HepG2 (cell line): Measurements from ENCODE around the gene GHRL. TPM values are rescaled to one million over a fixed set of nuclear protein-coding genes. Genes with fewer than 3 reads are reported as not detected.

Experiments used
- E2F5 ChIP-seq: sonication (generic); formaldehyde crosslinking; conservative IDR thresholded peaks from 2 replicates; pipeline ENCODE4 v1.4.0; 2020; ENCODE audit warnings: missing genetic modification reagents
- FOXA3 ChIP-seq: IDR thresholded peaks from 2 replicates; pipeline ENCODE4 v1.6.1; 2016; ENCODE audit warnings: missing genetic modification reagents, missing compliant biosample characterization
- GPBP1L1 ChIP-seq: sonication (generic); formaldehyde crosslinking; IDR thresholded peaks from 2 replicates; pipeline ENCODE4 v1.5.0; 2020; ENCODE audit warnings: mild to moderate bottlenecking, missing genetic modification reagents
- HDAC6 ChIP-seq: fragments of 200-600 bp; sonication (generic); IDR thresholded peaks from 2 replicates; pipeline ENCODE4 v1.7.0; 2017; ENCODE audit warnings: mild to moderate bottlenecking, antibody characterized with exemption, low read length, low read depth
- HNF4A ChIP-seq: sonication (generic); formaldehyde crosslinking; IDR thresholded peaks from 2 replicates; pipeline ENCODE4 v1.4.0; 2020; ENCODE audit warnings: missing genetic modification reagents
- MTERF4 ChIP-seq: sonication (generic); formaldehyde crosslinking; IDR thresholded peaks from 2 replicates; pipeline ENCODE4 v1.8.0; 2023; ENCODE audit warnings: mild to moderate bottlenecking, missing genetic modification reagents
- NPAS2 ChIP-seq: sonication (generic); formaldehyde crosslinking; IDR thresholded peaks from 2 replicates; pipeline ENCODE4 v1.8.0; 2022; ENCODE audit warnings: mild to moderate bottlenecking, missing genetic modification reagents, borderline replicate concordance
- PAWR ChIP-seq: sonication (generic); formaldehyde crosslinking; IDR thresholded peaks from 2 replicates; pipeline ENCODE4 v1.4.0; 2020; ENCODE audit warnings: missing genetic modification reagents, mild to moderate bottlenecking, borderline replicate concordance
- SALL1 ChIP-seq: sonication (generic); formaldehyde crosslinking; IDR thresholded peaks from 2 replicates; pipeline ENCODE4 v1.8.0; 2022; ENCODE audit warnings: mild to moderate bottlenecking, missing genetic modification reagents
- TFAP4 ChIP-seq: sonication (generic); IDR thresholded peaks from 2 replicates; pipeline ENCODE4 v1.6.1; 2016; ENCODE audit warnings: low read depth, borderline replicate concordance
- ZBTB38 ChIP-seq: sonication (generic); formaldehyde crosslinking; IDR thresholded peaks from 2 replicates; pipeline ENCODE4 v1.5.1; 2020; ENCODE audit warnings: mild to moderate bottlenecking, missing genetic modification reagents
- ZBTB43 ChIP-seq: sonication (generic); formaldehyde crosslinking; conservative IDR thresholded peaks from 2 replicates; pipeline ENCODE4 v1.4.0; 2020; ENCODE audit warnings: missing genetic modification reagents
- ZFP90 ChIP-seq: sonication (generic); formaldehyde crosslinking; IDR thresholded peaks from 2 replicates; pipeline ENCODE4 v1.8.0; 2022; ENCODE audit warnings: missing genetic modification reagents, mild to moderate bottlenecking, inconsistent platforms, borderline replicate concordance
- ZKSCAN5 ChIP-seq: sonication (generic); formaldehyde crosslinking; IDR thresholded peaks from 2 replicates; pipeline ENCODE4 v1.5.1; 2020; ENCODE audit warnings: mild to moderate bottlenecking, missing genetic modification reagents
- ZNF136 ChIP-seq: sonication (generic); formaldehyde crosslinking; IDR thresholded peaks from 2 replicates; pipeline ENCODE4 v1.8.1; 2022; ENCODE audit warnings: low read depth, mild to moderate bottlenecking, moderate library complexity, missing genetic modification reagents
- ZNF24 ChIP-seq: fragments of 450-650 bp; IDR thresholded peaks from 2 replicates; pipeline ENCODE4 v1.6.1; 2017; ENCODE audit warnings: antibody characterized with exemption, mild to moderate bottlenecking
- ZNF501 ChIP-seq: sonication (generic); formaldehyde crosslinking; IDR thresholded peaks from 2 replicates; pipeline ENCODE4 v1.5.1; 2020; ENCODE audit warnings: mild to moderate bottlenecking, moderate library complexity, missing genetic modification reagents
- ZNF598 ChIP-seq: sonication (generic); formaldehyde crosslinking; IDR thresholded peaks from 2 replicates; pipeline ENCODE4 v1.5.1; 2020; ENCODE audit warnings: mild to moderate bottlenecking, missing genetic modification reagents, borderline replicate concordance
- ZNF629 ChIP-seq: sonication (generic); formaldehyde crosslinking; conservative IDR thresholded peaks from 2 replicates; pipeline ENCODE4 v1.5.0; 2020; ENCODE audit warnings: missing genetic modification reagents
- ZNF800 ChIP-seq: sonication (generic); formaldehyde crosslinking; IDR thresholded peaks from 2 replicates; pipeline ENCODE4 v1.4.0; 2020; ENCODE audit warnings: missing genetic modification reagents
- polyA plus RNA-seq, 8 experiments: library from polyadenylated mRNA; depleted of rRNA in 3 of 8; stranded (reverse) in 7 of 8; unstranded in 1 of 8; fragments of >200 nt; fragmentation: Illumina TruSeq in 4 of 8; extraction: Trizol in 4 of 8; gene quantifications; 2 replicates each; pipeline versions ENCODE4 v1.2.1 to v1.2.3, GENCODE V29; 2011 to 2016; ENCODE audit warnings: low read depth in 4 of 8, missing spikeins in 1 of 8, mixed read lengths in 1 of 8; ENCODE audit not compliant: insufficient read depth in 1 of 8
- total RNA-seq, 5 experiments: library from RNA; depleted of rRNA; stranded (reverse); fragments of >200 nt; fragmentation: Illumina TruSeq; extraction: Trizol; gene quantifications; 2 replicates each; pipeline ENCODE4 v1.2.3, GENCODE V29; 2016; ENCODE audit warnings: low read depth in 1 of 5

The GHRL gene
- total and polyA plus RNA-seq, 2 of the 13 experiments (the other 11 are each of a cell fraction or from before 2014, with no cell fraction given) = 0.09 TPM; not detected in 1

GRCh38 chr3:10292505-10293419 lies at the start of gene GHRL (continued):
- TF ChIP-seq E2F5 (CRISPR knock-in tag) = no peak
- TF ChIP-seq SALL1 = peak; percentile 66
- peak; percentile 75; the same call in 1 of the 2 replicates for TF ChIP-seq ZBTB38 (CRISPR knock-in tag)
- TF ChIP-seq ZBTB43 (CRISPR knock-in tag) = no peak
- no peak for TF ChIP-seq ZNF136
- no peak for TF ChIP-seq ZKSCAN5 (CRISPR knock-in tag)
- no peak for TF ChIP-seq HDAC6
- peak; percentile 83; the same call in 1 of the 2 replicates for TF ChIP-seq TFAP4
- no peak for TF ChIP-seq ZNF598 (CRISPR knock-in tag)
- TF ChIP-seq FOXA3 (CRISPR knock-in tag) = peak; percentile 92
- no peak for TF ChIP-seq ZFP90
- TF ChIP-seq PAWR (CRISPR knock-in tag) = no peak
- no peak for TF ChIP-seq NPAS2 (CRISPR knock-in tag)
- TF ChIP-seq ZNF24 = no peak
- TF ChIP-seq ZNF501 = 0 out of 2 replicates have a peak, but pooled peaks have one; percentile 49
- TF ChIP-seq HNF4A = peak; percentile 67
- TF ChIP-seq MTERF4 = no peak
- TF ChIP-seq ZNF629 = no peak; the same call in 1 of the 2 replicates
- TF ChIP-seq ZNF800 = no peak
- TF ChIP-seq GPBP1L1 (CRISPR knock-in tag) = no peak
